Thoracic aorta endothelial cell (primary cell): Measurements from ENCODE around the gene SMTNL1. TPM values are rescaled to one million over a fixed set of nuclear protein-coding genes. Genes with fewer than 3 reads are reported as not detected.

Experiments used
- small RNA-seq: library from RNA; depleted of rRNA; stranded (forward); fragments of <200 nt; gene quantifications from one replicate; pipeline ENCODE3, GENCODE V24; 2012
- total RNA-seq: library from RNA; depleted of rRNA; stranded (reverse); fragments of >200 nt; gene quantifications from 2 replicates; pipeline ENCODE4 v1.2.3, GENCODE V29; 2012

Gene SMTNL1
- total RNA-seq = not detected in 2 replicates

GRCh38 chr11:57536947-57537619 lies at the start of gene SMTNL1:
TSS of gene SMTNL1 (plus strand) at chr11:57537595. CDS start at chr11:57542643, 5,048 bp downstream.

DNA sequence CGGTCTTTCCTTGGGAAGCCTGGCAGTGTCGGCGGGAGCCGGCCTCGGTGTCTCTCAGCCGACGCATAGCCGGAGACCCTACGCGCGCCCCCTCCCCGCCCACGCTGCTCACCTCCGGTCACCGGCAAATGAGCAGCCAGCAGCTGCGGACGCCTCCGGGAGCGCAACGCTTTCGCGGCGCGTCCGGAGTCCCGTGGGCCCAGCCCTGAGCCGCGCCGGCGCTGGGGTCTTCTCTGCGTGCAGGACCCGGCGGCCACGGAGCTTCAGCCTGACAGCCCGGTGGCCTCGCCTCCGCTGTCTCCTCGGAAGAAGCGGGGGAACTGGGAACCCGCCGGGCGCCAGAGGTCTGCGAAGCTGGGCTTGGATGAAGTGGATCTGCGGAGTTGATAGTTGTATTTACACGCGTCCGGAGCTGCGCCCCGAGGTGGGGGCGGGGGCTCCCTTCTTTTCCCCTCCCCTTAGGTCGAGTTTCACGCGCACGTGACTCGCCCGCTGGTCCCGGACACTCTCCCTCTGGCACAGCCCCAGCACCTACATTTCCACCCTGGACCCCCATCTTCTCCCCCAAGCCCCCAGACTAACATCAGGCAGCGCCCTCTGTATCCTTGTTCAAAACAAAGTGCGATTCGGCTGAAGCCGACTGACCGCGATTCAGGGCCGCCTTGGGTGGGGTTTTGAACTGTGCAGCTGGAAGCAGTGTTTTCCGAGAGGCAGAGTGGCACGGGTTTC lies 21.9 kb upstream of the SMTNL1 start, which contains the start of gene SLC43A1:
SLC43A1 (minus strand) TSS at position 371 of the 729 bp plus-strand sequence. CDS start 1,591 bp downstream, outside the sequence.

GRCh38 chr11:57530596-57531507 lies 6.5 kb upstream of the SMTNL1 start, which contains the start of gene TIMM10:
TSS of gene TIMM10 (minus strand) at chr11:57530754. CDS start at chr11:57530189, 565 bp downstream.

DNA sequence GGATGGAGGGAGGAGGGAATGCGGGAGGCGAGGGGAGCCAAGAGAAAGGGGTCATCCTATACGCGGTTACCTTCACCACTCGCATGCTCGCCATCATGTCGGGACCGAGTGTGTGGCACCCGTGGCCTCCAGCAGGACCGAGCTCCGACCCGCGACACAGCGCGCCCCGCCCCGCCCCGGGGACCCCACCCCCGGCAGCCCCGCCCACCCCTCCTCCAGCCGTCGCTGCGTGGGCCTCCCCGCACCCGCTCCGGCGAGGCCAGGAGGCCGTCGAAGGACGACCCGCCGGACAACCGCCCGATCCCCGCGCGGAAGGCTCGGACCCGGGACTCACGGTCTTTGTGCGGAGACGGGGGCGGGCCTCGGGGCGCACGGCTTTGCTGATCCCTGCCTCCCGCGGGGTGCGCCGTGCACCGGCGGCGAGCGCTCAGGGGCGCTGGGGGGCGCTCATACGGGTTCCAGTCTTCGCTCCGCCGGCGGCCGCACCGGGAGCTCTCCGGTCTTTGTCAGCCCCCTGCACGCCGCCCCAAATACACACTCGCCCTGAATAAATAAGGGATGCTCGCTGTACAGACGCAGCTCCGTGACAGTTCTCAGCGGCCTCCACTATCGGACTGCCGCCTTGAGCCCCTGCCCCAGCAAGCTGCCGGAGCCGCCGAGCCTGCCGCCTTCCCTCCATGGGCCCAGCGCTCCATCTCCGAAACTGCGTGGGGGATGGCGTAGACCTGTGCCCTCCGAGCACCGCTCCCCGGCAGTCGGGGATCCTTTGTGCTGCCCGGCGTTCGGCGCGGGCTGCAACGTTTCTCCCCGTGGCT lies 30.3 kb downstream of the SMTNL1 start, which contains the start of gene UBE2L6:
UBE2L6 (minus strand) TSS at position 158 of the 815 bp plus-strand sequence; CDS start at position 97, 61 bp downstream.

GRCh38 chr11:57597461-57597915 lies 60.1 kb downstream of the SMTNL1 start, which contains the start of gene SERPING1:
TSS of gene SERPING1 (plus strand) at chr11:57597685. CDS start at chr11:57598271, 586 bp downstream.

Small RNA genes within 50 kb of the gene (small RNA-seq; reads per million reads assigned to genes)
- not detected for gene RN7SL605P

Other genes starting within 250 kb of the SMTNL1 start
- 46.7 and 50.9 TPM in 2 replicates for gene TNKS1BP1, start 212.6 kb upstream of the SMTNL1 start, total RNA-seq
- 123 and 143 TPM in 2 replicates for gene SSRP1, start 201.7 kb upstream of the SMTNL1 start, total RNA-seq
- gene P2RX3, start 199.2 kb upstream of the SMTNL1 start, total RNA-seq = not detected in 2 replicates
- gene PRG3, start 156.4 kb upstream of the SMTNL1 start, total RNA-seq = not detected in 2 replicates
- 0.07 and 0.13 TPM in 2 replicates for gene PRG2, start 146.9 kb upstream of the SMTNL1 start, total RNA-seq
- 120 and 156 TPM in 2 replicates for gene SLC43A3, start 110.5 kb upstream of the SMTNL1 start, total RNA-seq
- 0.22 and 0.27 TPM in 2 replicates for gene RTN4RL2, start 77.1 kb upstream of the SMTNL1 start, total RNA-seq
- 10.4 and 15.4 TPM in 2 replicates for gene SLC43A1, start 21.9 kb upstream of the SMTNL1 start, total RNA-seq
- 48.7 and 66.3 TPM in 2 replicates for gene TIMM10, start 6.8 kb upstream of the SMTNL1 start, total RNA-seq
- gene UBE2L6, start 30.1 kb downstream of the SMTNL1 start, total RNA-seq = 15.6 and 18.7 TPM in 2 replicates
- 0.14 TPM in 1 of 2 replicates, not detected in the other for gene SERPING1, start 60.1 kb downstream of the SMTNL1 start, total RNA-seq
- gene YPEL4, start 112.3 kb downstream of the SMTNL1 start, total RNA-seq = under 0.01 and 0.07 TPM in 2 replicates
- gene CLP1, start 120.2 kb downstream of the SMTNL1 start, total RNA-seq = 20.5 and 21.8 TPM in 2 replicates
- gene ZDHHC5, start 130.5 kb downstream of the SMTNL1 start, total RNA-seq = 54.8 and 62.4 TPM in 2 replicates
- 19.0 and 22.3 TPM in 2 replicates for gene MED19, start 174.6 kb downstream of the SMTNL1 start, total RNA-seq
- 71.3 and 75.1 TPM in 2 replicates for gene TMX2, start 175.0 kb downstream of the SMTNL1 start, total RNA-seq
- gene SELENOH, start 203.9 kb downstream of the SMTNL1 start, total RNA-seq = 83.4 and 86.7 TPM in 2 replicates
- not detected in 2 replicates for gene BTBD18, start 214.2 kb downstream of the SMTNL1 start, total RNA-seq
- 262 and 292 TPM in 2 replicates for gene CTNND1, start 224.2 kb downstream of the SMTNL1 start, total RNA-seq